Trophoblast cell (in vitro differentiated cells and primary cell): ENCODE data around the gene LCT.

Experiments
- DNase-seq, 2 donors: peaks; one replicate each; pipeline ENCODE4 v3.0.0-alpha.2; 2016
- H2AFZ ChIP-seq: 2 replicates; pipeline ENCODE4 v1.6.1; 2013; ENCODE audit warnings: low read length, moderate library complexity, mild to moderate bottlenecking; ENCODE audit not compliant: insufficient read depth, poor library complexity
- H2AK5ac ChIP-seq: 2 replicates; pipeline ENCODE4 v1.6.1; 2013; ENCODE audit warnings: mild to moderate bottlenecking, low read length
- H2BK120ac ChIP-seq: 2 replicates; pipeline ENCODE4 v1.6.1; 2013; ENCODE audit warnings: low read length, mild to moderate bottlenecking, moderate library complexity; ENCODE audit not compliant: insufficient read depth, poor library complexity
- H2BK12ac ChIP-seq: 2 replicates; pipeline ENCODE4 v1.6.1; 2013; ENCODE audit warnings: mild to moderate bottlenecking, low read length, moderate library complexity
- H2BK5ac ChIP-seq: 2 replicates; pipeline ENCODE4 v1.6.1; 2013; ENCODE audit warnings: low read length, low read depth, moderate library complexity, mild to moderate bottlenecking; ENCODE audit not compliant: poor library complexity
- H3K14ac ChIP-seq: 2 replicates; pipeline ENCODE4 v1.6.1; 2013; ENCODE audit warnings: mild to moderate bottlenecking, low read length
- H3K18ac ChIP-seq: 2 replicates; pipeline ENCODE4 v1.6.1; 2013; ENCODE audit warnings: mild to moderate bottlenecking, low read length
- H3K23ac ChIP-seq: 2 replicates; pipeline ENCODE4 v1.6.1; 2013; ENCODE audit warnings: low read length
- H3K27ac ChIP-seq: 2 replicates; pipeline ENCODE4 v1.5.1; 2013; ENCODE audit warnings: low read depth, mild to moderate bottlenecking, inconsistent platforms, low read length, moderate library complexity
- H3K27me3 ChIP-seq: 2 replicates; pipeline ENCODE4 v1.6.1; 2013; ENCODE audit warnings: inconsistent platforms, mild to moderate bottlenecking, low read length, moderate library complexity; ENCODE audit not compliant: insufficient read depth
- H3K36me3 ChIP-seq, 2 experiments: 1 replicate in 1 of 2; 2 replicates in 1 of 2; pipeline ENCODE4 v1.6.1; 2013; ENCODE audit warnings: low read length in 2 of 2, mild to moderate bottlenecking in 2 of 2, moderate library complexity in 1 of 2; ENCODE audit not compliant: insufficient read depth in 2 of 2, control insufficient read depth in 1 of 2
- H3K4ac ChIP-seq: 2 replicates; pipeline ENCODE4 v1.6.1; 2013; ENCODE audit warnings: low read depth, mild to moderate bottlenecking, low read length, moderate library complexity
- H3K4me1 ChIP-seq, 2 experiments: 1 replicate in 1 of 2; 2 replicates in 1 of 2; pipeline ENCODE4 v1.6.1; 2013; ENCODE audit warnings: low read length in 2 of 2, mild to moderate bottlenecking in 2 of 2, moderate library complexity in 1 of 2; ENCODE audit not compliant: insufficient read depth in 2 of 2, control insufficient read depth in 1 of 2
- H3K4me2 ChIP-seq: 2 replicates; pipeline ENCODE4 v1.6.1; 2013; ENCODE audit warnings: inconsistent platforms, mild to moderate bottlenecking, low read length, moderate library complexity
- H3K4me3 ChIP-seq: 2 replicates; pipeline ENCODE4 v1.5.1; 2013; ENCODE audit warnings: mild to moderate bottlenecking, low read depth, low read length, inconsistent platforms
- H3K79me1 ChIP-seq: one replicate; pipeline ENCODE4 v1.6.1; 2013; ENCODE audit warnings: low read length
- H3K79me2 ChIP-seq: 2 replicates; pipeline ENCODE4 v1.6.1; 2013; ENCODE audit warnings: low read length, mild to moderate bottlenecking; ENCODE audit not compliant: control insufficient read depth, insufficient read depth, poor library complexity
- H3K9ac ChIP-seq: 2 replicates; pipeline ENCODE4 v1.6.1; 2013; ENCODE audit warnings: mild to moderate bottlenecking, low read length
- H3K9me3 ChIP-seq: 2 replicates; pipeline ENCODE4 v1.6.1; 2013; ENCODE audit warnings: low read depth, mild to moderate bottlenecking, control low read depth, inconsistent platforms, low read length; ENCODE audit not compliant: insufficient read depth
- H4K12ac ChIP-seq: 2 replicates; pipeline ENCODE4 v1.6.1; 2013; ENCODE audit warnings: low read depth, mild to moderate bottlenecking, low read length, moderate library complexity
- H4K8ac ChIP-seq: 2 replicates; pipeline ENCODE4 v1.6.1; 2013; ENCODE audit warnings: low read depth, mild to moderate bottlenecking, low read length, moderate library complexity
- H4K91ac ChIP-seq: one replicate; pipeline ENCODE4 v1.6.1; 2013; ENCODE audit warnings: low read depth, mild to moderate bottlenecking, low read length, moderate library complexity
- WGBS: extraction: QIAGEN DNeasy Blood & Tissue Kit; methylation state at CpG from one replicate; pipeline ENCODE4 v1.1.7; 2013; ENCODE audit warnings: missing lambda C conversion rate; ENCODE audit not compliant: insufficient read length, insufficient coverage; ENCODE audit errors: extremely low coverage; 5-methylcytosine and 5-hydroxymethylcytosine counted together

The LCT gene

GRCh38 chr2:135838502-135838901 lies 1.5 kb upstream of the LCT start:
- Histone ChIP-seq H3K18ac (no peak overlapping the region), H3K23ac (no peak overlapping the region), H2AK5ac (no peak overlapping the region), H3K9me3 (no peaks in the 10 kb centered on the region), H2AFZ (no peak overlapping the region), H3K27me3 (no peaks in the 10 kb centered on the region), H3K4ac (no peak overlapping the region), H3K4me1 (no peaks in the 10 kb centered on the region), H3K4me3 (no peak overlapping the region), H3K14ac (no peak overlapping the region), H3K9ac (no peak overlapping the region), H3K36me3 (peaks cover 2 to 11% of the 10 kb centered on the region in 2 experiments), H3K79me2 (no peaks in the 10 kb centered on the region), H3K4me2 (no peak overlapping the region), H4K91ac (no peak overlapping the region), H4K12ac (no peak overlapping the region), H2BK120ac (no peak overlapping the region), H2BK5ac (no peak overlapping the region), H3K79me1 (no peaks in the 10 kb centered on the region), H2BK12ac (no peak overlapping the region), H4K8ac (no peak overlapping the region), H3K27ac (no peak overlapping the region)
- WGBS = no CpG with 5 or more reads among the region's 3 CpGs
- no peak for DNase-seq

- Histone ChIP-seq H3K36me3 (no peaks in the 10 kb centered on the region), H3K4me3 (no peak overlapping the region), H2BK120ac (no peak overlapping the region), H2AK5ac (no peak overlapping the region), H3K27me3 (no peaks in the 10 kb centered on the region), H3K79me1 (no peaks in the 10 kb centered on the region), H2BK5ac (no peak overlapping the region), H4K12ac (no peak overlapping the region), H2BK12ac (no peak overlapping the region), H3K79me2 (no peaks in the 10 kb centered on the region), H3K18ac (no peak overlapping the region), H3K4me2 (no peak overlapping the region), H4K8ac (no peak overlapping the region), H4K91ac (no peak overlapping the region), H3K9ac (no peak overlapping the region), H3K23ac (no peak overlapping the region), H3K9me3 (no peaks in the 10 kb centered on the region), H3K27ac (no peak overlapping the region), H3K14ac (no peak overlapping the region), H2AFZ (no peak overlapping the region), H3K4me1 (no peaks in the 10 kb centered on the region), H3K4ac (no peak overlapping the region)
- DNase-seq = no peak
- WGBS = no CpG with 5 or more reads among the region's 6 CpGs
These were observed 4.1 kb downstream of the LCT start for GRCh38 chr2:135832891-135833290.

DNA sequence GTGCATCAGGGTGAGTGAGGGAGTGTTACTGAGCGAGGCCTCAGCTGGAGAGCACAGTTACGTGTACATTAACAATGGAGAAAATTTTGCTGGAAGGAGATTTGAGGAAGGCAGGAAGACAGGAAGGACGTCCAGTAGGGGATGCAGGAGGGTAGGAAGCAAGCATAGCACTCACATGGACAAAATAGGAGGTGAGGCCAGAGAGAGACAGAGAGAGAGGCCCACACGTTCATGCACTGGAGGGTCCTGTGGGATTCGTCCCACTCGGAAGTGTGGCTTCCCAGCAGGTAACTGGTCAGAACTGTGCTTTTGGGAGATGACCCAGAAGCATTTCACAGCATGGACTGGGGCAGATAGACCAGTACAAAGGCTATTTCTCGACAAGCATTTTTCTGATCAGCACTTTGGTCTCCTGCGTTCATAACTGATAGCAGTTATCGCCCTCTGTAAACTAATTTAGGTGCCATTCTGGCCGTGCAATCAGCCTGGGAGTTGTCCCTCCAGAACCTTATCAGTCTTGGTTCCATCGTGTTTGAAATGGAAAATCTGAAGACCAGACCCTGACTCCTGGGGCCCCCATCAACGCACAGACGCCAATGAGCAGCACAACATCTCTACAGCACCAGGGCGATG lies 5.7 kb downstream of the LCT start:
- Histone ChIP-seq H3K9ac (no peak overlapping the region), H4K8ac (no peak overlapping the region), H3K36me3 (no peaks in the 10 kb centered on the region), H3K27ac (no peak overlapping the region), H3K4ac (no peak overlapping the region), H3K79me1 (no peaks in the 10 kb centered on the region), H4K91ac (no peak overlapping the region), H2AK5ac (no peak overlapping the region), H3K23ac (no peak overlapping the region), H2BK5ac (no peak overlapping the region), H2AFZ (no peak overlapping the region), H3K4me2 (no peak overlapping the region), H3K18ac (no peak overlapping the region), H2BK12ac (no peak overlapping the region), H3K4me1 (no peaks in the 10 kb centered on the region), H3K9me3 (no peaks in the 10 kb centered on the region), H3K79me2 (no peaks in the 10 kb centered on the region), H3K14ac (no peak overlapping the region), H3K4me3 (no peak overlapping the region), H3K27me3 (no peaks in the 10 kb centered on the region), H4K12ac (no peak overlapping the region), H2BK120ac (no peak overlapping the region)
- no CpG with 5 or more reads among the region's 14 CpGs for WGBS
- DNase-seq = no peak

DNA sequence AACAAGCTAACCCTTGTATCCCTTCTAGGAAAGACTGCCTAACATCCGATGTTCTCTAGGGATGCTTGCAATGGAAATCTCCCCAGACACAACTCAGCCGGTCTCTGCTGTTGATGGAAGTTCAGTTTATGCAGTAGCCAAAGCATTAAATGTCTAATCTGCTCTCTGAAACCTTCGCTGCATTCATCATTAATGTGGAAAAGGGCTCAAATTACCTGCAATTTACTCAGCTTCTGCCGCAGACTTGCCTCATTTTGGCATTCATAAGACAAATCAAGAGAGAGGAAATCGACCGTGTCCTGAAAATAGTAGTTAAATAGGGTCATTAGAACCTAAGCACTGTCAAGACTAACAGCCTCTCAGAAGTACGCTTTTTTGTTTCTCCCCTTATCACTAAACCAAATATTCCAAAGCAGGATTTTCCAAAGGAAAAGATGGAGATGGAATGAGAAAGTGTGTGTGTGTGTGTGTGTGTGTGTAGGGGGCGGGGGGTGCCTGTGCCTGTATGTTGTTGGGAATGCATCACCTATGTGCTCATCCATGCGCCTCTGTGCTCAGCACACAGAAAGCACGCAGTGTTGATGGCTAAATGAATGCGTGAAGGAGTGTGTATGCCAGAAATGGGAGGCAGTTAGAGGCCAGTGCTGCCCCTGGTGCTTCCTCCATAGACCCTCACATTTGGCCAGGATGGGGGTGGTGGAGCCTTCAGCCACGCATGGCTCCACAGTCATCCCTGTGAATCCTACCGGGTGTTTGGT lies 7.4 kb downstream of the LCT start:
- no CpG with 5 or more reads among the region's 13 CpGs for WGBS
- no peaks in the 10 kb centered on the region for H3K27me3 ChIP-seq

More for the DNA sequence above, 7.4 kb downstream of the LCT start:
- no peak overlapping the region for H3K4me2 ChIP-seq
- no peak overlapping the region for H2BK5ac ChIP-seq
- no peak overlapping the region for H4K91ac ChIP-seq
- no peaks in the 10 kb centered on the region for H3K9me3 ChIP-seq
- H3K27ac ChIP-seq = no peak overlapping the region
- H3K4ac ChIP-seq = no peak overlapping the region
- H3K23ac ChIP-seq = no peak overlapping the region
- no peaks in the 10 kb centered on the region for H3K36me3 ChIP-seq
- H2BK12ac ChIP-seq = no peak overlapping the region
- no peak overlapping the region for H3K14ac ChIP-seq
- no peak overlapping the region for H2AFZ ChIP-seq
- H4K8ac ChIP-seq = no peak overlapping the region
- no peak overlapping the region for H2BK120ac ChIP-seq
- no peak overlapping the region for H3K18ac ChIP-seq
- H3K9ac ChIP-seq = no peak overlapping the region
- DNase-seq = no peak
- H3K4me3 ChIP-seq = no peak overlapping the region
- no peaks in the 10 kb centered on the region for H3K79me1 ChIP-seq
- H2AK5ac ChIP-seq = no peak overlapping the region
- no peaks in the 10 kb centered on the region for H3K4me1 ChIP-seq
- H4K12ac ChIP-seq = no peak overlapping the region
- no peaks in the 10 kb centered on the region for H3K79me2 ChIP-seq
